ENCODE data around the gene ATG5.

DNA sequence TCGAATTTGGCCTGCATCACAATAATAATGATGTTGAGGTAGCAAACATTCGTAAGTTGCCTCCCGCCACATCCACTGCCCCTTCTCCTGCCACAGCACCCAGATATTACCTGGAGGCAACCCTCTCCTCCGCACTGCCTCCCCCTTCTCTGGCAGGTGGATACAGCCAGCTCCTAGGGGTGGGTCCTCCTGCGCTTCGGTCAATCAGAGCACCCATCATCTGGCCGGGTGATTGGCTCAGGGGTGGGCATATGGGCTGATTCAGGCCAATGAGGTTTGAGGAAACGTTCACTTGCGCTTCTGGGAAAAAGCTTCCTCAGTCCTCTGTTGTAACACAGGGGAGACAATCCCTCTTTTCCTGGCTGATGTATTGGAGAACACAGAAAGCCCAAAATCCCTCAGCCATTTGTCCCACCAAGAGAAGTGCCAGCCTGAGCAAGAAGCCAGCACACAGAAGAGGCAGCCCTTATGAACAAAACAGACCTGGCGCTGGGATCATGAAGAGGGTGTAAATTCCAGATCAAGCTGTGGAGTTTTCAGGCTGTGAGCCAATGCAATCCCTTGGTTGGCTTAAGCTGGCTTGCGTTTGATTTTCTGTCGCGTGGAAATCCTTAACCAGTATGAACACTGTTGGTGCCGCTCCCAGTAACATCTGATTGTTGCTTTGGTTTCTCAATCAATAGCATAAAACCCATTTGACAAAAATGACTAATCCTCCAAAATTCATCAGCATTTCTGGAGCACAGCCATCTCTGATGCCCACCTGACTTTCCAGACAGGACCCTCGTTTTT is 157.3 kb downstream of the ATG5 start:
- TF ChIP-seq, protein P1, sequence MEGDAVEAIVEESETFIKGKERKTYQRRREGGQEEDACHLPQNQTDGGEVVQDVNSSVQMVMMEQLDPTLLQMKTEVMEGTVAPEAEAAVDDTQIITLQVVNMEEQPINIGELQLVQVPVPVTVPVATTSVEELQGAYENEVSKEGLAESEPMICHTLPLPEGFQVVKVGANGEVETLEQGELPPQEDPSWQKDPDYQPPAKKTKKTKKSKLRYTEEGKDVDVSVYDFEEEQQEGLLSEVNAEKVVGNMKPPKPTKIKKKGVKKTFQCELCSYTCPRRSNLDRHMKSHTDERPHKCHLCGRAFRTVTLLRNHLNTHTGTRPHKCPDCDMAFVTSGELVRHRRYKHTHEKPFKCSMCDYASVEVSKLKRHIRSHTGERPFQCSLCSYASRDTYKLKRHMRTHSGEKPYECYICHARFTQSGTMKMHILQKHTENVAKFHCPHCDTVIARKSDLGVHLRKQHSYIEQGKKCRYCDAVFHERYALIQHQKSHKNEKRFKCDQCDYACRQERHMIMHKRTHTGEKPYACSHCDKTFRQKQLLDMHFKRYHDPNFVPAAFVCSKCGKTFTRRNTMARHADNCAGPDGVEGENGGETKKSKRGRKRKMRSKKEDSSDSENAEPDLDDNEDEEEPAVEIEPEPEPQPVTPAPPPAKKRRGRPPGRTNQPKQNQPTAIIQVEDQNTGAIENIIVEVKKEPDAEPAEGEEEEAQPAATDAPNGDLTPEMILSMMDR (conservative IDR thresholded peaks at IDR 0.05; ENCODE audit: low read length): no peak
- TF ChIP-seq EZH2phosphoT487 (IDR thresholded peaks at IDR 0.05; ENCODE audit: borderline replicate concordance): no peak

Measured in Loucy (cell line).